Sigmoid colon (tissue), 7 donors: ENCODE results near the gene F11R. TPM values are rescaled to one million over a fixed set of nuclear protein-coding genes. Genes with fewer than 3 reads are reported as not detected.

Source experiments
- DNase-seq: peaks from one replicate; pipeline ENCODE4 v3.0.0-alpha.2; 2019
- H3K27ac ChIP-seq, 4 donors: fragments of 200-600 bp; sonication (generic); one replicate each; pipeline ENCODE4 v1.5.1; 2016 to 2019; ENCODE audit warnings: mild to moderate bottlenecking in 1 of 4
- H3K27me3 ChIP-seq, 3 donors: fragments of 200-600 bp; sonication (generic); one replicate each; pipeline ENCODE4 v1.5.1; 2019; ENCODE audit warnings: mild to moderate bottlenecking in 1 of 3
- H3K36me3 ChIP-seq, 4 donors: fragments of 200-600 bp; sonication (generic); one replicate each; pipeline ENCODE4 v1.5.1; 2016 to 2019
- H3K4me1 ChIP-seq, 4 donors: fragments of 200-600 bp; sonication (generic); one replicate each; pipeline ENCODE4 v1.5.1; 2017 to 2019
- H3K4me3 ChIP-seq, 4 donors: fragments of 200-600 bp; sonication (generic); one replicate each; pipeline ENCODE4 v1.5.1; 2017 to 2019; ENCODE audit warnings: mild to moderate bottlenecking in 2 of 4, moderate library complexity in 1 of 4
- H3K9me3 ChIP-seq, 4 donors: fragments of 200-600 bp in 3 of 4; sonication (generic) in 3 of 4; one replicate each; pipeline versions ENCODE4 v1.5.1 to v1.6.1; 2013 to 2019
- EP300 ChIP-seq, 4 donors: sonication (generic); formaldehyde crosslinking; IDR thresholded peaks; one replicate each; pipeline ENCODE4 v1.6.1; 2017; ENCODE audit warnings: antibody characterized with exemption in 4 of 4
- POLR2A ChIP-seq, 2 donors: fragments of 450-650 bp; IDR thresholded peaks; one replicate each; pipeline ENCODE4 v1.6.1; 2016; ENCODE audit warnings: antibody characterized with exemption in 2 of 2, mild to moderate bottlenecking in 2 of 2, moderate library complexity in 2 of 2
- POLR2AphosphoS5 ChIP-seq, 4 donors: sonication (generic); formaldehyde crosslinking; IDR thresholded peaks; one replicate each; pipeline ENCODE4 v1.6.1; 2017; ENCODE audit warnings: antibody characterized with exemption in 4 of 4
- WGBS, 2 donors: extraction: QIAGEN DNeasy Blood & Tissue Kit; methylation state at CpG; one replicate each; pipeline ENCODE4 v1.1.7; 2013; 5-methylcytosine and 5-hydroxymethylcytosine counted together
- intact Hi-C: fragments of 100-400 bp; cut with DNase I; formaldehyde crosslinking; loops from one replicate; pipeline ENCODE4 v1.15.1; 2023
- polyA plus RNA-seq, 3 donors: library from polyadenylated mRNA; stranded (reverse); fragments of 200-250 nt; gene quantifications; one replicate each; pipeline ENCODE4 v1.2.3, GENCODE V29; 2013
- total RNA-seq, 4 donors: library from RNA; depleted of rRNA; stranded (reverse); fragments of >200 nt; gene quantifications; one replicate each; pipeline ENCODE4 v1.1.0, GENCODE V29; 2016
- TF ChIP-seq, protein P1 (sequence below), 4 experiments: fragments of 450-650 bp in 3 of 4; fragments of 200-600 bp in 1 of 4; IDR thresholded peaks; one replicate each; pipeline ENCODE4 v1.5.1; 2016 to 2019; ENCODE audit warnings: antibody characterized with exemption in 4 of 4, mild to moderate bottlenecking in 3 of 4, moderate library complexity in 2 of 4
- donor health status: healthy with polysubstance abuse.
- donor health status: Bipolar disorder and iron deficiency.
- donor health status: healthy.

The F11R gene
- total and polyA plus RNA-seq, 7 donors: 2.7 to 96.7 (median 15.6) TPM

DNA sequence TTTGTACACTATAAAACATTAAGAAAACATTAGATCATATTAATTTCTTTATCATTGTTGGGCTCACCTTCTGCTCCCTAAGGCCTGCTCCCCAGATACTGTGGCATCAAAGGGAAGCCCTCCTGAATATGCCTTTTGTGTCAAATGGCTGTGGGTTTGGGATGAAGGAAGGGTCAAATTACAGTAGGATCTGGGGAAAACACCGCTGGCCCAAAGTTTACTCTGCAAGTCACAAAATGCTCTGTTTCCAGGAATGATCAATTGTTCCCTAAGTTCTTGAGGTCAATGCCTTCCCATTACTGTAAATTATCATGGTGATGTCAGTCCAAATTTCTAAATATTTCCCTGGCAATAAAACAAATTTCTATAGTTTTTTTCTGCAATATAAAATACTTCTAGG is 59.5 kb downstream of the F11R start:
- Histone ChIP-seq H3K27me3 (no peaks in the 10 kb centered on the region), H3K4me1 (no peaks in the 10 kb centered on the region), H3K36me3 (no peaks in the 10 kb centered on the region), H3K27ac (no peak overlapping the region), H3K9me3 (no peaks in the 10 kb centered on the region), H3K4me3 (no peak overlapping the region)
- intact Hi-C loops: no loop called here
- DNase-seq: no peak
- TF ChIP-seq, protein P1, sequence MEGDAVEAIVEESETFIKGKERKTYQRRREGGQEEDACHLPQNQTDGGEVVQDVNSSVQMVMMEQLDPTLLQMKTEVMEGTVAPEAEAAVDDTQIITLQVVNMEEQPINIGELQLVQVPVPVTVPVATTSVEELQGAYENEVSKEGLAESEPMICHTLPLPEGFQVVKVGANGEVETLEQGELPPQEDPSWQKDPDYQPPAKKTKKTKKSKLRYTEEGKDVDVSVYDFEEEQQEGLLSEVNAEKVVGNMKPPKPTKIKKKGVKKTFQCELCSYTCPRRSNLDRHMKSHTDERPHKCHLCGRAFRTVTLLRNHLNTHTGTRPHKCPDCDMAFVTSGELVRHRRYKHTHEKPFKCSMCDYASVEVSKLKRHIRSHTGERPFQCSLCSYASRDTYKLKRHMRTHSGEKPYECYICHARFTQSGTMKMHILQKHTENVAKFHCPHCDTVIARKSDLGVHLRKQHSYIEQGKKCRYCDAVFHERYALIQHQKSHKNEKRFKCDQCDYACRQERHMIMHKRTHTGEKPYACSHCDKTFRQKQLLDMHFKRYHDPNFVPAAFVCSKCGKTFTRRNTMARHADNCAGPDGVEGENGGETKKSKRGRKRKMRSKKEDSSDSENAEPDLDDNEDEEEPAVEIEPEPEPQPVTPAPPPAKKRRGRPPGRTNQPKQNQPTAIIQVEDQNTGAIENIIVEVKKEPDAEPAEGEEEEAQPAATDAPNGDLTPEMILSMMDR (IDR thresholded peaks at IDR 0.05): no peak
- no peak for TF ChIP-seq POLR2A (IDR thresholded peaks at IDR 0.05)
- TF ChIP-seq POLR2AphosphoS5 (IDR thresholded peaks at IDR 0.05): no peak
- WGBS, 2 donors: 80 to 82% methylated on average over 1 of the region's 1 CpG

DNA sequence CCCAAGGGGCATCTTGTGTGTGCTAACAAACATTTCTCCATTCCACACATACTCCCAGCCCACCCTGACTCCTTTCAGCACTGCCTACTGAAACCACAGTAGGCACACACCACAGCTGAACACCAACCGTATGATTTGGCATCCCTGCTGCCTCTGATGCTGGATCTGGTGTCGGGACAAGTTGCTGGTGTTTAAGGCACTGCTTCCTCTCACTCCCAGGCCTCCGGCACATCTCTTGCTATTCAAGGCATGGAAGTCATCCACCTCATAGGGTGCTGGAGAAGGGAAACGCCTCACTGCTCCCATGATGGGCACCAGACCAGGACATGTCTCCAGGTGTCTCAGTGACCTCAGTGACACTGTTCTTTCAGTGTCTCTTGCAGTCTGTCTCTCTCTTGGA is 64.0 kb downstream of the F11R start:
- Histone ChIP-seq H3K4me3 (no peak overlapping the region), H3K4me1 (peaks cover 0 to 4% (median 0%) of the 10 kb centered on the region in 4 donors), H3K9me3 (no peaks in the 10 kb centered on the region), H3K27ac (no peak overlapping the region), H3K27me3 (no peaks in the 10 kb centered on the region), H3K36me3 (no peaks in the 10 kb centered on the region)
- no peak for DNase-seq
- intact Hi-C loops: no loop called here
- WGBS, 2 donors: 64 to 77% methylated on average over 4 of the region's 4 CpGs
- TF ChIP-seq POLR2AphosphoS5 (IDR thresholded peaks at IDR 0.05): no peak
- TF ChIP-seq, protein P1 (IDR thresholded peaks at IDR 0.05): no peak
- no peak for TF ChIP-seq POLR2A (IDR thresholded peaks at IDR 0.05)
- no peak for TF ChIP-seq EP300 (IDR thresholded peaks at IDR 0.05)

DNA sequence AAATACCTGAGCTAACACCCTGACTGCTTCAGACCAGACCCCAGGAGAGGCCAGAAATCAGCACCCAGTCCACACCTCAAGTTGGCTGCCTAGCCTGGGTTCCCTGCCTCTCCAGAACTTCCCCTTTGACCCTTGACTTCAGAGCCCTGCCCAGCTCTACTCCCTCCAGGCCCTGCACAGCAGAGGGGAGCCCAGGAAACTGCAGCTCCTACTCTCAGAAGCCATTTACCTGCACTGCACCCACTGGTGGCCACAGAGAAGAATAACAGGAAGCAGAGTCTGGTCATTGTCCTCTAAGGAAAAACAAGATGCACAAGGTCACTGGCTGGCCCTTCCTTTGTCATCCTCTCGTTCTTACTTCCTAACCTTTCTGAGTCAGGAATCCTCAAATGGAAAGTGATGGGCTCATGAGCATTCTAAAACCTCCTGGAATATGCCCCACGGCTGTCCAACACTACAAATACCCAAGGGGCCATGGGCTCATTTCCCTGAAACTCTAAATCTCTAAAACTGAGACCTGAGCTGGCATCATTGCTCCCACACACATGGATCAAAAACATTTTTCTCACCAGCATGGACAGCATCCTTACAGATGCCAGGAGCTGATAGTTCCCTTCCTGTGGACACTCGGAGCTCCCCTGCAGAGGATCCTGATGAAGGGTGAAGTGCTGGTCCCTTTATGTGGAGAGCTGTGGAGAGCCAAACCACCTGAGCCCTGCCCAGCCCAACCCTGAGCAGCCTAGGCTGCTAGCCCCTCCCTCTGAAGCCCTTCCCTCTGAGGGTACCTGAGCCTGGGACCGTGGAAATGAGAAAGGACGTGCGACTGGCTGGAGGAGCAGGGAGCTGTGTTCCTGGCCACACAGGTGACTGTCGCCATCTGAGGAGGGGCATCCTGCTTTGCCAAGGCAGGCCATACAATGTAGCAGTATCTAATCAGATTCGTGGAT is 66.5 kb downstream of the F11R start, which contains the start of gene ITLN2:
Gene ITLN2, minus strand, starts transcription at position 652 of the 947 bp plus-strand sequence. Its CDS starts 68 bp downstream, at position 584.
- Histone ChIP-seq H3K4me3 (no peak within 1 kb of the TSS), H3K9me3 (no peaks in the 10 kb centered on the region), H3K27ac (no peak within 1 kb of the TSS), H3K4me1 (peaks cover 0 to 9% (median 0%) of the 10 kb centered on the region in 4 donors), H3K27me3 (no peaks in the 10 kb centered on the region), H3K36me3 (no peaks in the 10 kb centered on the region)
- intact Hi-C loops: loop anchor here (5.0 kb wide), 2 partner anchors 117 to 227 kb away; no protein-coding TSS in a partner anchor
- no peak for TF ChIP-seq EP300 (IDR thresholded peaks at IDR 0.05)
- TF ChIP-seq, protein P1 (IDR thresholded peaks at IDR 0.05): peak in 2 of 4 experiments; percentile 35 to 43
- DNase-seq: no peak
- 83 to 86% methylated on average over 8 of the region's 8 CpGs for WGBS, 2 donors

DNA sequence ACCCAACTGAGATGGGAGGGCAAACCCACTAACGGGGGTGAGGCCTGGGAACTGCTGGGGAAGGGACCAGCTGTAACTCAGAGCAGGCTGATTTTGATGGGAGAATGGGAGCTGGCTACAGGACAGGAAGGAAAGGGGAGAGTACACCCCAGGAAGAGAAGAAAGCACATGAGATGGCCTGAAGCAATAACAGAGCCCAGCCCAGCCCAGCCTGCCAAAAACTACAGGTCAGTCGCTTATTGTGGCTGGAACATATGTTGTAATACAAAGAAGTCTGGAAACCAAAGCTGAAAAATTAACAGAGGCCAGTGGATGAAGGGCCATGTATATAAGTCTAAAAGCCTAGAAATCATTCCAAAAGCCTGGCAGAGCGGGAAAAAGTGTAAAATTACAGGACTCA is 67.9 kb downstream of the F11R start:
- no peak for DNase-seq

DNA sequence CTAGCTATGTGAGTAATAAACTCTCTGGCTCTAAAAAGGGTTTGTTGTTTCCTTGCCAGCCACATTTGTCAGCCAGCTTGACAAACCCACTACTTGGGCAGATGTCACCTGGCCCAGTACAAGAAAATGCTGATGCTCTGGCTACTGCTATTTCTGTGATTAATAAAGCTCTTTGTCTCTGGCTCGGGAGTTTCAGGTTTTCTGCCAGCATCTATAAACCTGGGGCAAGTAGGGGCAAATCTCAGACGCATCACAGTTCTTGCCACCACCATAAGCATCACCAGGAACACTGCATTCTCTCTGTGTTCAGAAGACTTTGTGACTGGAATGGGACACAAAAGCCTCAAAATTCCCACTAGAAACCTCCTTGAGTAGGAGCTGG is 68.8 kb downstream of the F11R start:
- H3K27ac ChIP-seq: no peak overlapping the region
- no peak for DNase-seq
- WGBS, 2 donors: 82 to 90% methylated on average over 2 of the region's 2 CpGs
- peaks cover 0 to 9% (median 0%) of the 10 kb centered on the region in 4 donors for H3K4me1 ChIP-seq
- intact Hi-C loops: loop anchor here (5.0 kb wide), 2 partner anchors 115 to 225 kb away; no protein-coding TSS in a partner anchor
- H3K9me3 ChIP-seq: no peaks in the 10 kb centered on the region
- TF ChIP-seq POLR2AphosphoS5 (IDR thresholded peaks at IDR 0.05): no peak
- TF ChIP-seq, protein P1 (IDR thresholded peaks at IDR 0.05): no peak
- no peak for TF ChIP-seq POLR2A (IDR thresholded peaks at IDR 0.05)
- TF ChIP-seq EP300 (IDR thresholded peaks at IDR 0.05): no peak
- H3K27me3 ChIP-seq: no peaks in the 10 kb centered on the region
- H3K36me3 ChIP-seq: no peaks in the 10 kb centered on the region
- H3K4me3 ChIP-seq: no peak overlapping the region

More for the DNA sequence above, 67.9 kb downstream of the F11R start:
- Histone ChIP-seq H3K9me3 (no peaks in the 10 kb centered on the region), H3K27me3 (no peaks in the 10 kb centered on the region), H3K36me3 (no peaks in the 10 kb centered on the region), H3K4me1 (peaks cover 0 to 9% (median 0%) of the 10 kb centered on the region in 4 donors), H3K27ac (no peak overlapping the region), H3K4me3 (no peak overlapping the region)
- intact Hi-C loops: loop anchor here (5.0 kb wide), 2 partner anchors 116 to 226 kb away; no protein-coding TSS in a partner anchor
- TF ChIP-seq POLR2AphosphoS5 (IDR thresholded peaks at IDR 0.05) (no peak), POLR2A (IDR thresholded peaks at IDR 0.05) (no peak), EP300 (IDR thresholded peaks at IDR 0.05) (no peak)
- 84 to 87% methylated on average over 3 of the region's 3 CpGs for WGBS, 2 donors
